Measurements from ENCODE around the gene FRS2. TPM values are rescaled to one million over a fixed set of nuclear protein-coding genes. Genes with fewer than 3 reads are reported as not detected.

FRS2 gene
- total RNA-seq, 1 donor from 2014 or later = 31.4 TPM

DNA sequence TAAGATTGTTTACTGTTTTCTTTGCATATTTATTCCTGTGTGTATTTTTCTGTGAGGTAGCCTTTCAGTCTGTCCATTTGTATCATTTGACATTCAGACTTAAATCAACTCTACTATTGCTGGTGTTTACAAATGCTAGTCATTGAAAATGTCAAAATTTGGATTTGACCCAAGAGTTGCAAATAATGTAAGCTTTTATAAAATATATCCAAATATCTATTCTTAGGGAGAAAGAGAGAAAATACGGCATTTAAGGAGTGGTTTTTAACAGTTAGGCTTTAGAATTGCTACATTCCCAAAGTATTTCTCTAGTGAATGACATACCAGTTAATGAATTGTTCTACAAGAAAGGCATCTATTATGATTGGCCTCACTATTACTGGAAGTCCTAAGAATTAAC is 37.9 kb downstream of the FRS2 start:
- H3K27ac Mint-ChIP-seq (ENCODE audit: unreplicated experiment) = no peak overlapping the region
- peaks cover 3% of the 10 kb centered on the region for H3K36me3 Mint-ChIP-seq (ENCODE audit: low read depth)
- H3K27me3 Mint-ChIP-seq (ENCODE audit: low read depth) = no peaks in the 10 kb centered on the region
- TF ChIP-seq, protein P1, sequence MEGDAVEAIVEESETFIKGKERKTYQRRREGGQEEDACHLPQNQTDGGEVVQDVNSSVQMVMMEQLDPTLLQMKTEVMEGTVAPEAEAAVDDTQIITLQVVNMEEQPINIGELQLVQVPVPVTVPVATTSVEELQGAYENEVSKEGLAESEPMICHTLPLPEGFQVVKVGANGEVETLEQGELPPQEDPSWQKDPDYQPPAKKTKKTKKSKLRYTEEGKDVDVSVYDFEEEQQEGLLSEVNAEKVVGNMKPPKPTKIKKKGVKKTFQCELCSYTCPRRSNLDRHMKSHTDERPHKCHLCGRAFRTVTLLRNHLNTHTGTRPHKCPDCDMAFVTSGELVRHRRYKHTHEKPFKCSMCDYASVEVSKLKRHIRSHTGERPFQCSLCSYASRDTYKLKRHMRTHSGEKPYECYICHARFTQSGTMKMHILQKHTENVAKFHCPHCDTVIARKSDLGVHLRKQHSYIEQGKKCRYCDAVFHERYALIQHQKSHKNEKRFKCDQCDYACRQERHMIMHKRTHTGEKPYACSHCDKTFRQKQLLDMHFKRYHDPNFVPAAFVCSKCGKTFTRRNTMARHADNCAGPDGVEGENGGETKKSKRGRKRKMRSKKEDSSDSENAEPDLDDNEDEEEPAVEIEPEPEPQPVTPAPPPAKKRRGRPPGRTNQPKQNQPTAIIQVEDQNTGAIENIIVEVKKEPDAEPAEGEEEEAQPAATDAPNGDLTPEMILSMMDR (conservative IDR thresholded peaks at IDR 0.05) = no peak
- no peaks in the 10 kb centered on the region for H3K9me3 Mint-ChIP-seq
- H3K4me3 Mint-ChIP-seq = no peak overlapping the region
- DNase-seq (ENCODE audit: low read depth, low spot score) = no peak
- H3K4me1 Mint-ChIP-seq = peaks cover 29% of the 10 kb centered on the region

DNA sequence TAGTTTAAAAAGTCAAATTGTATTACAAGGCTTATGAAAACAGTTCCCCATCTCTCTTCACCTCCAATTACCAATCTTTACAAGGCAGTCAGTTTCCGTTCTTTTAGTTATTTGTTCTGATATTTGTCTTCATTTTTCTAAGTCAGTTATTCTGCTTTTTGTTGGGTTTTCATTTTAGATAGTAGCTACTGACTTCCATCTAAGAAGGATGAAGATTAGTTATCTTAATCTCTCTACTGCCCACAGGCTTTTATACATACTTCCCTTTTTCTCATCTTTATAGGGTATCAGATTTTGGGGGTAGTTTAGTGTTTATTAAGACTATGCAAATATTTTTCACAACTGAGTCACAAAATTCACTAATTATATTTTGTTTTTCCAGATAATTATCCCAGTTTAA is 38.4 kb downstream of the FRS2 start:
- H3K4me3 Mint-ChIP-seq = no peak overlapping the region
- DNase-seq (ENCODE audit: low read depth, low spot score) = no peak
- H3K27ac Mint-ChIP-seq (ENCODE audit: unreplicated experiment) = no peak overlapping the region
- no peaks in the 10 kb centered on the region for H3K27me3 Mint-ChIP-seq (ENCODE audit: low read depth)
- no peaks in the 10 kb centered on the region for H3K36me3 Mint-ChIP-seq (ENCODE audit: low read depth)
- TF ChIP-seq, protein P1 (conservative IDR thresholded peaks at IDR 0.05) = no peak
- H3K9me3 Mint-ChIP-seq = no peaks in the 10 kb centered on the region
- peaks cover 29% of the 10 kb centered on the region for H3K4me1 Mint-ChIP-seq

DNA sequence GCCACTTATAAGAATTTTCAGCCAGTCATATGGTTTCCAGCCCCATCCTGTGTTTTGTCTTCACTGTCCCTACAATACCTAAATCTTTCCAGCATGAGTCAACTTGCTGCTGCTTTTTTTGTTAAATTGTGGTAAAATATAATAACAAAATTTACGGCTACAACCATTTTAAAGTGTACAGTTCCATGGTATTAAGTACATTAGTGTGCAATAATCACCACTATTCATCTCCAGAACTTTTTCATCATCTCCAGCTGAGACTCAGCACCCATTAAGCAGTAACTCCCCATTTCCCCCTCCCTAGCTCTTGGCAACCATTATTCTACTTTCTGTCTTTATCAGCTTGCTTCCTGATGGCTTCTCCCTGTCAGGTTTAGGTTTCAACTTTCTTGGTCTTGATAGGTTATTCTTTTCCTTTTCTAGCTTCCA is 39.1 kb downstream of the FRS2 start:
- no peaks in the 10 kb centered on the region for H3K9me3 Mint-ChIP-seq
- DNase-seq (ENCODE audit: low read depth, low spot score) = no peak
- no peaks in the 10 kb centered on the region for H3K27me3 Mint-ChIP-seq (ENCODE audit: low read depth)
- peaks cover 34% of the 10 kb centered on the region for H3K4me1 Mint-ChIP-seq
- no peak overlapping the region for H3K27ac Mint-ChIP-seq (ENCODE audit: unreplicated experiment)
- H3K36me3 Mint-ChIP-seq (ENCODE audit: low read depth) = no peaks in the 10 kb centered on the region
- H3K4me3 Mint-ChIP-seq = no peak overlapping the region
- TF ChIP-seq, protein P1 (conservative IDR thresholded peaks at IDR 0.05) = no peak

DNA sequence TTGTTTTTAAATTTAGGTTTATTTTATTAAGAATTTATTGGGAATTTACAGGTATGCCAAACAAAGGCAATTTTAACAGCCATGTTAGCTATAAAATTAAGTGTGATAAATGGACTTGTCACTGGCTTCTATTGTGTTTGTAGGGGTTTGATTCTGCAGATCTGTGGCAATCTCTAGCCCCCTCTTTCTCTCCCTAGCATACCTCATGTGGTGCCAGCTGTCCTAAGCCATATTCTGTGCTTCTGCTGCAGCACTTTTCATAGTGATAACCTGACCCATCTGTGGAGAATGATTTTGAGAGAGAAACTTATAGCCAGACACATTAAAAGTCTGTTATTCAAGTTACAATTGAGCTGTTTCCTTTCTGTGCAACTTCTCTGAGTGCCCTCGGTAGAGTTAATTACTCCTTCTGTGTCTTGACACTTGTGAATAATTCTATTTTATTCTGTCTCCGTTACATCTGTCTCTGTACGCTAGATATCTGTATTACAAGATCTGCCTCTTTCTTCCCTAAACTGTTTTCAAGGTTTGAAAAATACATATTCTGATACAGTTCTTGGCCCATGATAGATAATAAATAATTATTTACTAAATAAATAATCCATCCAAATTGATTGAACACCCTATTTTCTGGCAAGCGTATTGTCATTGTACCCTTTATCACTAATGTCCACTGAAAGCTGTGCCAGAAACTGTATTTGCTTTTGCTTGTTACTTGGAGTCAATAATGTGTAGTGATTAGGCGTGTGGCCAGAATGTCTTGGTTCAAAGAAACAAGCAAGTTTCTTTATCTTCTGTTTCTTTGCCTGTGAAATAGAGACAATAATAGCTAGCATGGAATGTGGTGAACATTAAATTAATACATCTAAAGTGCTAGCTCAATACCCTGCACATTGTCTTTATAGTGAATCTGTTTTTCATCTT is 40.0 kb downstream of the FRS2 start:
- Mint-ChIP-seq H3K4me3 (no peak overlapping the region), H3K27ac (ENCODE audit: unreplicated experiment) (no peak overlapping the region), H3K4me1 (peaks cover 43% of the 10 kb centered on the region), H3K36me3 (ENCODE audit: low read depth) (no peaks in the 10 kb centered on the region), H3K9me3 (no peaks in the 10 kb centered on the region), H3K27me3 (ENCODE audit: low read depth) (no peaks in the 10 kb centered on the region)
- TF ChIP-seq, protein P1 (conservative IDR thresholded peaks at IDR 0.05) = no peak
- DNase-seq (ENCODE audit: low read depth, low spot score) = no peak

DNA sequence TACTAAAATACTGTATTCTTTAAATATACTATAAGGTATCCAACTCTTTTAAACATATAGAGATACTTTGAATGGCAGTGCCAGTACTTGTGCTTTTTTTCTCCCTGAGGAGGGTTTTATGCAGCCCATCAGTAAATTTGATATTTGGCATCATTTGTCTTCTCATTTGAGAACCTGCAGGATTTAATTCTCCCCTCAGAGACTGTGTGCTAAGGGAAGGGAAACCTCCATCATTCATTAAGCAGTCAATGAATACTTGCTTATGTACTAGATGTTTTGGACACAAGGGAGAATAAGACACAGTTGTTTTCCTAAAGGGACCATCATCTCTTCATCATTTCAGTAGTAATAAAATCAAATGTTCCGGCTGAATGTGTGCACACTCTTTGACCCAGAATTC is 40.8 kb downstream of the FRS2 start:
- no peak overlapping the region for H3K27ac Mint-ChIP-seq (ENCODE audit: unreplicated experiment)
- peaks cover 50% of the 10 kb centered on the region for H3K4me1 Mint-ChIP-seq
- H3K36me3 Mint-ChIP-seq (ENCODE audit: low read depth) = no peaks in the 10 kb centered on the region
- no peak overlapping the region for H3K4me3 Mint-ChIP-seq
- TF ChIP-seq, protein P1 (conservative IDR thresholded peaks at IDR 0.05) = no peak
- DNase-seq (ENCODE audit: low read depth, low spot score) = no peak
- no peaks in the 10 kb centered on the region for H3K9me3 Mint-ChIP-seq
- H3K27me3 Mint-ChIP-seq (ENCODE audit: low read depth) = no peaks in the 10 kb centered on the region
